CD4-positive, alpha-beta T cell treated with Interleukin-17A for 1 hour (primary cell): ENCODE data around the gene RBFOX1.

Source experiments
- DNase-seq: peaks from one replicate; pipeline ENCODE4 v3.0.0-alpha.2; 2020

RBFOX1 gene

GRCh38 chr16:7332611-7333010 lies at the start of gene RBFOX1:
RBFOX1 (plus strand) TSS chr16:7332845.
- no peak for DNase-seq

- no peak for DNase-seq
Measured at GRCh38 chr16:7284780-7285179, 47.9 kb upstream of the RBFOX1 start.

- DNase-seq, result no peak
Measured at GRCh38 chr16:7285520-7285919, 47.1 kb upstream of the RBFOX1 start.

- DNase-seq, result no peak
Measured at GRCh38 chr16:7289299-7289698, 43.3 kb upstream of the RBFOX1 start.

GRCh38 chr16:7290682-7291081 lies 42.0 kb upstream of the RBFOX1 start:
- no peak for DNase-seq

GRCh38 chr16:7294020-7294419 lies 38.6 kb upstream of the RBFOX1 start:
- no peak for DNase-seq

GRCh38 chr16:7303052-7303610 lies 29.5 kb upstream of the RBFOX1 start:
- no peak for DNase-seq

GRCh38 chr16:7303660-7304200 lies 28.9 kb upstream of the RBFOX1 start:
- DNase-seq, result no peak

- DNase-seq, result no peak
Measured at GRCh38 chr16:7304279-7304678, 28.4 kb upstream of the RBFOX1 start.

GRCh38 chr16:7304958-7305357 lies 27.7 kb upstream of the RBFOX1 start:
- no peak for DNase-seq

GRCh38 chr16:7313170-7313569 lies 19.5 kb upstream of the RBFOX1 start:
- no peak for DNase-seq

- no peak for DNase-seq
Measured at GRCh38 chr16:7314163-7314562, 18.5 kb upstream of the RBFOX1 start.

- DNase-seq, result no peak
Measured at GRCh38 chr16:7315813-7316212, 16.8 kb upstream of the RBFOX1 start.

GRCh38 chr16:7316281-7316888 lies 16.3 kb upstream of the RBFOX1 start:
- DNase-seq, result no peak

GRCh38 chr16:7317982-7318381 lies 14.7 kb upstream of the RBFOX1 start:
- no peak for DNase-seq

GRCh38 chr16:7318686-7319085 lies 14.0 kb upstream of the RBFOX1 start:
- no peak for DNase-seq

GRCh38 chr16:7319514-7319913 lies 13.1 kb upstream of the RBFOX1 start:
- no peak for DNase-seq

- DNase-seq, result no peak
Measured at GRCh38 chr16:7321661-7322060, 11.0 kb upstream of the RBFOX1 start.

GRCh38 chr16:7324321-7324720 lies 8.3 kb upstream of the RBFOX1 start:
- DNase-seq, result no peak

GRCh38 chr16:7325834-7326233 lies 6.8 kb upstream of the RBFOX1 start:
- DNase-seq, result no peak

- no peak for DNase-seq
Measured at GRCh38 chr16:7330709-7331108, 1.9 kb upstream of the RBFOX1 start.

- DNase-seq, result no peak
Measured at GRCh38 chr16:7331997-7332396, 648 bp upstream of the RBFOX1 start.

GRCh38 chr16:7333180-7333725 lies 608 bp downstream of the RBFOX1 start:
- no peak for DNase-seq

- no peak for DNase-seq
Measured at GRCh38 chr16:7334801-7335560, 2.3 kb downstream of the RBFOX1 start.
